UCSD-AML1 (cell line): ENCODE data around the gene GABBR1.

Source experiments
- DNase-seq: peaks from one replicate; lab custom pipeline; 2025; ENCODE audit not compliant: unreplicated experiment; lab: John Stamatoyannopoulos, UW

GABBR1 gene

DNA sequence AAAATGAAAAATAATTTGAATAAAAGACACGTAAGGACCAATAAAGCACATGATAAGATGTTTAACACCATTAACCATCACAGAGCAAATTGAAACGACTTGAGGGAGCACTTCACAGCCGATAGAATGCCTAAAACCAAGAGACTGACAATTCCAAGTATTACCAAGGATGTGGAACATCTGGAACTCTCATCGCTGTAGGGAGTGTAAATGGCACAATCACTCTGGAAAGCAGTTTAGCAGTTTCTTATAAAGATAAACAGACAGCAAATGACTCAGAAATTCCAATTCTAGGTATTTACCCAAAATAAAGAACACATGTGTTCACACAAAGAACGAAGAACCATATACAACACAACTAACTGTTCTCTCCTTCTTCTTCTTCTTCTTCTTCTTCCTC is 65.0 kb downstream of the GABBR1 start:
- no peak for DNase-seq

DNA sequence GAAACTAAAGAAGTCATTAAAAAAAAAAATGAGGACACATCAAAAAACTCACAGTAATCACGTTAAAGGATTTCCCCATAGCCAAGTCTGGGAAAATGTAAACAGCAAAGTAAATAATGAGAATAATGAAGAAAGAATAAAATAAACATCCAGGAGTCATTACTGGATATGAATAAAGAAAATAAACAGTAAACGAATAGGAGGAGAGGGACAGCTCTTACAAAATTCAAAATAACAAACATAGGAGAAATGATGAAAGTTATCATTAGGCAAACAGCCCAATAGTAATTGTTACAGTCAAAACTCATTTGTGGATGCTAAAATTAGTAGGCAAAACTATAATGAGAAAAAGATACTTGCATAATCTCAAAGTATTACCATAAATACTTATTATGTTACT is 65.4 kb downstream of the GABBR1 start:
- no peak for DNase-seq

DNA sequence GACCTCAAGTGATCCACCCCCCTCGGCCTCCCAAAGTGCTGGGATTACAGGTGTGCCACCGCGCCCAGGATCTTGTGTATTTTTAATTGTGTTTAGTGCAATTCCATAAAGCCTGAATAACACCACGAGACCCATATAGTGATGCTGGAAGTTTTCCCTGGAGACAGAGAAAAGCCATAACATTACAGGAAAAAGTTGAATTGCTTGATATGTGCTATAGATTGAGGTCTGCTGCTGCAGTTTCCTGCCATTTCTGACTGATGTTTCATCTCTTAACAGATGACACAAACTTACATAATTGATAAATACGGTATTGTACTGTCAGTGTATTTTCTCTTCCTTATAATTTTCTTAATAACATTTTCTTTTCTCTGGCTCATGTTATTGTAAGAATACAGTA is 66.1 kb downstream of the GABBR1 start:
- DNase-seq: no peak

DNA sequence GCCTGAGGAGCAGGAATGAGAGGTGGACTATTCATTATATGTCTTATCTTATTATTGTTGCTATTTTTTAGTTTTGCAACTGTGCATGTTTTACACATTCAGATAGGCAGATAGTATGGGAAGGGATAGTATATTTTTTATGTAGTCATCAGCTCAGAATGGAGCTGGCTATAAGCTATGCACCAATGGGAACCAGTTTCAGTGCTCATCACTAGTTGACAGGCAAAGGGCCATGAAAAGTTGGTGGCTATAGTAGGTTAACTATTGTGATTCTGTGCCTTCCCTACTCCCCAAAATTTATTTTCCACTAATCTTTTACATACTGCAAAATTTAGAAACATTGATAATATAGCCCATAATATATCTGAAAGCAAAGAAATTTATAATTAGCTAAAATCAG is 68.1 kb downstream of the GABBR1 start:
- DNase-seq: no peak

DNA sequence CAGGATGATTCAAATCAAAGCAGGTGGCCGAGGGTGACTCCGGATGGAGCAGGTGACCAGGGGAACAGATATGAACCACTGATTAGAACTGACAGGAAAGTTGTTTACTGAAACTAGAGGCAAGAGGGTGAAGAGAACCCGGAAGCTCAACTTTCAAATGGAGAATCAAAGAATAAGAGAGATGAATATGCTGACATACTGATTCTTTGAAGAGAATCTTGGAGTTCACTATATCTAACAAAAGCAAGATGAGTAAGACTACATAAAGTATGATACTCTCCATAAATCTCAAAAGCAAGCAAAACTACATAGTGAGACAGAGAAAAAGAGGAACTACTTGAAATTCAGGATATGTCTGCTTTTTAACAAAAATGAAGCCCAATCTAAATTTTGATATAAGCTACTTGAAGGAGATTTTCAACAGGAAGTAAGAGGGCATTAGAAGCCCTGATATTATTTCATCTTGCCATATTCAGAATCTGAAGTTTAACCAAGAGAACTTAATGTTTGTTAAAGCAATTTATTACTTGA is 69.5 kb downstream of the GABBR1 start:
- no peak for DNase-seq

DNA sequence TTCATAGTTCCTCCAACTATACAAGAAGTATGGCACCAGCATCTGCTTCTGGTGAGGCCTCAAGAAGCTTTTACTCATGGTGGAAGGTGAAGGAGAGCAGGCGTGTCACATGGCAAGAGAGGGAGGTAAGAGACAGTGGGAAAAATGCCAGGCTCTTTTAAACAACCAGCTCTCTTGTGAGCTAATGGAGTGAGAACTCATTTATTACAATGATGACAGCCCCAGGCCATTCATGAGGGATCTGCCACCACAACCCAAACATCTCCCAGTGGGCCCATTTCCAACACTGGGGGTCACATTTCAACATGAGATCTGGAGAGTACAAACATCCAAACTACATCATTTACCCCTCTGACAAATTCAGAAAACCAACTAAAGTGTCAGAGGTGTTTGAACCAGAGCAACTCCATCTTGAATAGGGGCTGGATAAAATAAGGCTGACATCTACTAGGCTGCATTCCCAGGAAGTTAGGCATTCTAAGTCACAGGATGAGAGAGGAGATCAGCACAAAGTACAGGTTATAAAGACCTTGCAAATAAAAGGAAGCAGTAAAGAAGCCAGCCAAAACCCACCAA is 71.3 kb downstream of the GABBR1 start:
- DNase-seq: no peak

DNA sequence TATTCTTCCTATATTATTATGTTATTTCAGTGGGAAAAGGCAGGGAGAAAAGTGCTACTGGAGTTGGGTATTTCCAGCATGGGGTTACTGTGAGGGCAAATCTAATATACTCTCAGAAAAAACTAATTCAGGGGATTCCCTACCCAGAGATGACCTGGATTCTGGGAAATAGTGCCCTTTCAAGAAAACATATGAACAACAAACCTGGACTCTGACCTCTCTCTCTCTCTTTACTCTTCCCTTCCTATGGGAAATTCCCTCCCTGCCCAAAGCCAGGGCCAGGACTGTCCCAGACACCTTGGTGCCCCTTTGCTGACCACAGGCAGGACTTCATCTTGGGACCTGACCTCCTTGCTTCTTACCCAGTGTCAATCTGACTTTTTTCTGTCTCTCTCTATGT is 71.9 kb downstream of the GABBR1 start:
- no peak for DNase-seq

DNA sequence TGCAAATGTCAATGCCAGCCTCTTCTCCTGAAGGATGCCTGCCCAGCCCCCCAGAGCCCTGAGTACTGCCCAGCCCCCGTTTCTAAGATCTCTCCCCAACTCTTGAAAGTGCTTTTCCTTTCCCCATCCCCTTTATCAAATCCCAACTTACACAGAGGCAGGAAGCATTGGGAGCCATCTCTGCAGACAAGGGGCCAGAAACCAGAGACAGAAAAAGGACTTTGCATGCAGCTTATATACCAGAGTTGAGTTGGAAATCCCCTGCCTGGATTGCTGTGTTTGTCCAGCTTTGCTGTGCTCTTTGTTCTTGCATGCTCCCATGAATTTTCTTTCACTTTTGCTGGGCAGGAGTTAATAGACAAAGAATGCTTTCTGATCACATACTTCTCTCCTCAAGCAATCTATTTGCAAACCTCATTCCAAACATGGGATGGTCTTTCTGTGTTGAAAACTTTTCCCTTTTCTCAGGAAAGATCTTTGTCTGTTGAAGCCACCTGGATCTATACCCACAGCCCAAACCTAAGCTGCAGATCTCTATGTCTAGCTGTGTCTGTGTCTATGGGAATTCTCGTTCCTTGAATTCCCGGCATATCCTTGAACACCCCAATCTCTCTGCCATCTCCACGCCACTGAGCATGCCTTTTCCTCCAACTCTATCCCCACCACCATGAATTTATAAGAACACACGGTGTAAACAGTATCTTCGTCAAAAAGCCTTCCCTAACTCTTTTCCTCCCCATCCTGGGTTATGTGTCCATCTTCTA is 73.3 kb downstream of the GABBR1 start, which contains the start of gene UBD:
TSS of gene UBD (minus strand) at position 209 of the 764 bp plus-strand sequence. CDS start at position 178, 31 bp downstream.
- no peak for DNase-seq

DNA sequence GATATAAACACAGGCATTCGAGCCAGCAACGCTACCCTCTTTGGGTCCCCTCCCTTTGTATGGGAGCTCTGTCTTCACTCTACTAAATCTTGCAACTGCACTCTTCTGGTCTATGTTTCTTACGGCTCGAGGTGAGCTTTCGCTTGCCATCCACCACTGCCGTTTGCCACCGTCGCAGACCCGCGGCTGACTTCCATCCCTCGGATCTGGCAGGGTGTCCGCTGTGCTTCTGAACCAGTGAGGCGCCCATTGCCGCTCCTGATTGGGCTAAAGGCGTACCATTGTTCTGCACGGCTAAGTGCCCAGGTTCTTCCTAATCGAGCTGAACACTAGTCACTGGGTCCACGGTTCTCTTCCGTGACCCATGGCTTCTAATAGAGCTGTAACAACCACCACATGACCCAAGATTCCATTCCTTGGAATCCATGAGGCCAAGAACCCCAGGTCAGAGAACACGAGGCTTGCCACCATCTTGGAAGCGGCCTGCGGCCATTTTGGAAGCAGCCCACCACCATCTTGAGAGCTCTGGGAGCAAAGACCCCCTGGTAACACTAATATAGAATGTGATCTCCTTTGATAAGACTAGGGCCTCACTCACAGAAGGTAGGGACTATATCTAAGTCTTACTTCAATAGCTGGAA is 74.4 kb downstream of the GABBR1 start:
- no peak for DNase-seq

DNA sequence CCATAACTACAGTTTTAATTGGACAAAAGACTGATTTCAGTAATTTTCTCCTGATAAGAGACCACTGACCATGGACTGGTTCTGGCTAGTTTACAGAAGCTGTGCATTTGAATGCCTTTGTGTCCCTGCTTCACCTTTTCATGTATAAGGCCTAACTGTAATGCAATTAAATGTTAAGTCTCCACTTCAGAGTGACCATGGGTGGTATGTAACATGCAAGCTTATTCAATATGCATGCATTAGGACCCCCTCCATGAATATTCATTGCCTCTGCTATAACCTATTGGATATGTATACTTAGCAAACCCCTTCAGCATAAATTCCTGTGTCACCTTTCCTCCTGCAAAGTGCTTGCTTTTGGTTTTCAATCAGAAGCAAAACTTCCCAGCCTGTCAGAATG is 75.7 kb downstream of the GABBR1 start:
- no peak for DNase-seq

DNA sequence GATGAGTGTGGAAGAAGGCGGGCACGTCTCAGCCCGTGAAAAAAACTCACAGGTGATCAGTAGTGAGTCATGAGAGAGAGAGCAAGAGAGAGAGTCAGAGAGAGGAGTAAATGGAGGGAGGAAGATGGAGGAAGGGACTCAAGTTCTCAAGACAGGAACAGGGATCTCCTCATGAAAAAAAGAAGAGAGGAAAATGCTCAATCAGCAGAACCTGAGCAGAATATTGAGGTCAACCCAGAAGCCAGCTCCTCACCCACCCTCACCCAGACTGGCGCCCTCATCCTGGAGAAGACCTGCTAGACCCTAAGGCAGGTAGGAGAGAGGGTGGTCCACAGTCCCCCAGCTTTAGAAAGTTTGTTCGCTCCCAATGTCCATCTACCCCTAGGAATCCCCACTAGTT is 78.2 kb downstream of the GABBR1 start:
- DNase-seq: no peak

DNA sequence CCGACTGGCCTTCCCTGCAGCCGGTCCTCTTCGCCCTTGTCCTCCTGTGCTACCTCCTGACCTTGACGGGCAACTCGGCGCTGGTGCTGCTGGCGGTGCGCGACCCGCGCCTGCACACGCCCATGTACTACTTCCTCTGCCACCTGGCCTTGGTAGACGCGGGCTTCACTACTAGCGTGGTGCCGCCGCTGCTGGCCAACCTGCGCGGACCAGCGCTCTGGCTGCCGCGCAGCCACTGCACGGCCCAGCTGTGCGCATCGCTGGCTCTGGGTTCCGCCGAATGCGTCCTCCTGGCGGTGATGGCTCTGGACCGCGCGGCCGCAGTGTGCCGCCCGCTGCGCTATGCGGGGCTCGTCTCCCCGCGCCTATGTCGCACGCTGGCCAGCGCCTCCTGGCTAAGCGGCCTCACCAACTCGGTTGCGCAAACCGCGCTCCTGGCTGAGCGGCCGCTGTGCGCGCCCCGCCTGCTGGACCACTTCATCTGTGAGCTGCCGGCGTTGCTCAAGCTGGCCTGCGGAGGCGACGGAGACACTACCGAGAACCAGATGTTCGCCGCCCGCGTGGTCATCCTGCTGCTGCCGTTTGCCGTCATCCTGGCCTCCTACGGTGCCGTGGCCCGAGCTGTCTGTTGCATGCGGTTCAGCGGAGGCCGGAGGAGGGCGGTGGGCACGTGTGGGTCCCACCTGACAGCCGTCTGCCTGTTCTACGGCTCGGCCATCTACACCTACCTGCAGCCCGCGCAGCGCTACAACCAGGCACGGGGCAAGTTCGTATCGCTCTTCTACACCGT is 79.5 kb downstream of the GABBR1 start:
- no peak for DNase-seq

DNA sequence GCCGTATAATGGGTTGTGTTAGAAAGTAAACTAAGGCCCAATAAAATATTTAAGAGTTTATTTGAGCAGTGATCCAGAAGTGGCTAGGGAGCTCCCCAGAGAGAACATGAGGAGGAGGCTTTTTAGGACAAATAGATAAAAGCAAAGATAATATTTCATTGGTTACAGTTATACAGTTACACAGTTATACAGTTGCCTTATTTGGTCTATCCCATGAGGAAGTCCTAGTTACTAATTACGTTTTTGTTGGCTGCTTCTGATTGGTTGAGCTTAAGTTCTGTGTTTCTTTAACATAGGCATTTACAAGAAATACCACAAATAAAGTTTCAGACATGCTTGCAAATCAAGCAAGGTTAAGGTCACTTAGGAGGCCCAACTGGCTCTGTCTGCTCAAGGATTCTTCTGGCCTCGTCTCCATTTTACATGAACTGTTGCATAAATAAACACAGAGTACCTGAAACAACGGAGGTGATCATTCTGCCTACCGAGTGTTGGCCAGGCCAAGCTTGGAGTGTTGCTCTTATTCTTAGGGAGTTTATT is 80.4 kb downstream of the GABBR1 start:
- no peak for DNase-seq

DNA sequence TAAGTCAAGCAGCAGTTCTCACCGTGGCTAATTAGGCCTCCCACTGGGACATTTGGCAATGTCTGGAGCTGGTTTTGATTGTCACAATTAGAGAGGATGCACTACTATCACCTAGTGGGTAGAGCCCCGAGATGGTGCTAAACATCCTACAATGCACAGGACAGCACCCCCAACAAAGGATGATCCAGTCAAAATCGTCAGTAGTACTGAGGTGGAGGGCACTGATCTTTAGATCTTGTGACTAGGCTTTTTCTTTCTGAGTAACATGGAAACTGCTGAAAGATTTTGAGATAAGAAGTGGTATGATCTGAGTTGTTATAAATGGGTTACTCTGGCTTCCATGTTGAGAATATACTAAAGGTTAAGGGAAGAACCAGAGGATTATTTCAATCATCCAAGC is 85.4 kb downstream of the GABBR1 start:
- DNase-seq: no peak

DNA sequence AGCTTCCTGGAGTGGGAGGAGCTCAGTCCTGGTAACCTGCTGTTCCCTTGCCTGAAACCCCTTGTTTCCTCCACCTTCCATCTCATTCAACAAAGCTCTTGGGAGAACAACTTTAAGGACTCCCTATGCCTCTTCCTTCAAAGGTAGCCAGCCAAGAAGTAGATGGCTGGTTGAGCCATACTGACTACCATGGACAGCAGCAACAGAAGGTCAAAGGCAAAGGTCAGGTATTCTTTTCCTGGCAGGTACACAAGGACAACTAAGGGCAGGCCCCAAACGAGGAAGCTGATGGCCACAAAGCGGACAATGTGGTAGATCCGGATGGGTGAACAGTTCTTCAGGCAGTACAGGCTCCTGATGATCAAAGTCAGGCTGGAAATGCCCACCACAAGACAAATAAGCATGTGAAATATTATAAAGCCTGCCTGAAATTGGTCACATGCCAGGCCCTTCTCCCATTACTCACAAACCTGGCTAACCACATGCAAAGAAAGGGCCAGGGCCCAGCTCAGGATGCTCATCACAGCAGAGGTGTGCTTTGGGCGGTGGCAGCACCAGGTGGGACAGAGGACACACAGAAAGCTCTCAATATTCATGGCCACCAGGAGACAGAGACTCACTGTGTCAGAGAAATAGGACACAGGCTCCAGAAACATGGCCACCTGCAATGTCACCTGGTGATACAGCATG is 95.1 kb downstream of the GABBR1 start:
- no peak for DNase-seq

DNA sequence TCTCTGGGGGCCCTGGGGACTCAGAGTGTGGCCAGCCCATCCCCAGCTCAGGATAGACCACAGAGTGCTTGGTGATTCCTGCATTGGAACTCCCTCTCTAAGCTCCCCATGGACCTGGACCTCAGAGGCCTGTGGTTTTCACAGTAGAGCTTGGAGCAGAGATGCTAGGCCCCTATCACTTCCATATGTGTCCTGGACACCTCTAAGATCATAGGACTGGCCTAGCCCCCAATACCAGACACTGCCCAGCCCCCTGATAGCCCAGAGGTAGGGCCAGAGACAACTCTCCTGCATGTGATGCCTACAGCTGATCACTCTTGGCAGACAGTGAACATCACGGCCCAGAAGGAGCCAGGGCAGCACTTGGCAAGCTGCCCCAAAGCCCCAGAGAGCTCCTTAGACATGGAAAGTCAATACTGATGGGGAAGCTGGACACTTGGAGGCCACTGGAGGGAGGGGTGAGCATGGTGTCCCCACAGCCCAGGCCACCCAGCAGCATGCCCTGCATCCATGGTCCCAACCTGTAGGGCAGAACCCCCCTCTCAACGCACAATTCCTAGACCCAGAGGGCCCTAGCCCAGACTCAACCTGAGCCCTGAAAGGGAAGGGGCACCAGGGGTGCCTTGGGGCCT is 100.5 kb downstream of the GABBR1 start:
- DNase-seq: no peak

DNA sequence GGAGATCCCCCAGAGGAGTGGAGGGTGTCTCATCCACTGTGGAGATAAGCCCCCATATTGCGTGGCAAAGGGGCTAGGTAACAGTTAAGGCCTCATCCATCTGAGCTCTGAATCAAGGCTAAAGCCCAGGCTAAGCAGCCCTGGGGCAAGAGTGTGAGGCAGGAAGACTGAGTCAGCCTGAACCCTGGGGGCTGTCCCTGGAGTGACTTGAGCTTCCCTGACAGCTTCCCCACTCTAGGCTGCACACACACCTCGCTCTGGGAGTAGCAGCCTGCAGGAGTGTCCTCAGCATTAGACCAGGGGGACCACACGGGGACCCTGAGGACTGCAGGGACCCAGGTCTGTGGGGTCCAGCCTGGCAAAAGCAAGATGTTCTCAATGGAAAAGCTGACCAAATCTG is 101.3 kb downstream of the GABBR1 start:
- no peak for DNase-seq

DNA sequence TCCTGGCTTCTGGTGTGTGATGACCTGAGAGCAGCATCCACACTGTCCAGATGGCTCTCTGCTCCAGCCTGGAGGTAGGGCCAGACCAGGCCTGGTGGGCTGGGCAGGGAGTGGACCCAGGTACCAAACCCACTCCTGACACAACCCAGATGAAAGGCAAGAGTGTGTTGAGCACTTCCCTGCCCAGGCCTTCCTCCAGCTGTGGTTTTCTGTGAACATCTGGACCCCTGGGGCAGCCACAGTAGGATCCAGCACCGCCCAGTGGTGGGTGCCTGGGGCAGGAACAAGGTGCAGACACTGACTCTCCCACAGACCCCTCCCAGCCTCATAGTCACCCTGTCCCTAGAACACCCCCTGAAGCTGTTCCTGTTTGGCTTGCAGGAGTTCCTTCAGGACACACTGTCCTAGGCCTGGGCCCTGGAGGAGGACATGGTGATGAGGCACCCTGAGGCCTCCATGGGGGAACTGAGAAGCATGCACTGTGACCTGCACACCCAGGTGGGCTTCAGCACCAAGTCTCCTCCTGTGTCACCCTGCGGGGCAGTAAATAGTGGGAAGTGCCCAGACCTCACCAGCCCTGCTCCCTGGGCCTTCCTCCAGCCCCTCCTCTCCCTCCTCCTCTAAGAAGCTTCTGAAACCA is 102.2 kb downstream of the GABBR1 start:
- DNase-seq: no peak

DNA sequence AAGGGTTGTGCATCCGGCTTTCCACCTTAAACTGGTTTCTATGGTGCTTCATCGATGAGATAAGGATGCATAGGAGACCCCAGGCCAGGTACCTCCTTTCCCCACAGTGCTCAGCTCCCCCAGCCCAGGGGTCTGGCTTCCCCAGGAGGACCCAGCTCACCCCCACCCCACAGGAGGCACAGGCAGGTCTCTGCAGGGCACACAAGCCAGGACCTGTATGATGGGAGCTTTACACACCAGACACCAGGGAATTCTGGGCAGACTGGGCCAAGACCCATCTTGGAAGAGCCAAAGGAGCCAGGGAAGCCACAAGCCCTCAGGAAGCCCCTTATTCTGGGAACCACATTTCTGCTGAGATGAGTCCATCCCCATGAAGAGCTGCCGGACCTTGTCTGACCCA is 103.0 kb downstream of the GABBR1 start:
- DNase-seq: no peak
